H1 (cell line): Measurements from ENCODE around the gene PDE1C. TPM values are rescaled to one million over a fixed set of nuclear protein-coding genes. Genes with fewer than 3 reads are reported as not detected.

Experiments used
- polyA plus RNA-seq, 7 experiments: library from polyadenylated mRNA; depleted of rRNA in 3 of 7; stranded (reverse) in 5 of 7; unstranded in 2 of 7; fragments of >200 nt in 5 of 7; fragments of 200-250 nt in 2 of 7; gene quantifications; 1 replicate in 5 of 7; 2 replicates in 1 of 7; 4 replicates in 1 of 7; pipeline versions ENCODE4 v1.2.1 to v1.2.3, GENCODE V29; 2011 to 2013; ENCODE audit warnings: missing spikeins in 2 of 7, mixed read lengths in 2 of 7
- total RNA-seq: library from RNA; stranded (reverse); fragmentation: NEBNext Ultra II Directional; extraction: Animal tissue kit (Norgen Biotek cat#: 25700); gene quantifications from 2 replicates; pipeline ENCODE4 v1.2.1, GENCODE V29; 2021
- TF ChIP-seq, protein P1 (sequence below): fragments of 300-600 bp; sonication (generic); IDR thresholded peaks from 2 replicates; pipeline ENCODE4 v1.7.1; 2012; ENCODE audit warnings: low read length, moderate library complexity, mild to moderate bottlenecking, inconsistent platforms; ENCODE audit not compliant: insufficient replicate concordance

The PDE1C gene
- total and polyA plus RNA-seq, 2 of the 8 experiments (the other 6 are each of a cell fraction or from before 2014, with no cell fraction given), result 0.11 to 1.1 TPM

DNA sequence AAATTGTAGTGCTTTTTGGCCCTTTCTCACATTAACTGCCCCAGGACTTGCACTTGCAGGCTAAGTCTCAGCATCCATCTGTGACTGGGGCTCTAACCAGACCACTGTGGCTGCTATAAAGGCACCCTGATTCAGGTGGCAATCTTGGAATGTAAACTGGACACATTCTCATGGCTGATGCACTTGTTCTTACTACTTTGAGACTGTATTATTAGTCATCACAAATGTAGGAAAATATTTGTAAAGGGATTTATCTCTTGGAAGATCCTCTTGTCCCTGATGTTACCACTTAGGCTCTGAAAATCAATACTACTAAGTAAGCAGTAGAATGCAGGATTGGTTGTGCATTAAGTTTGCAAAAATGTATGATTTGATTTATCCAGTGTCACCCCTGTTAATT is 25.0 kb downstream of the PDE1C start (continued):
- TF ChIP-seq, protein P1, sequence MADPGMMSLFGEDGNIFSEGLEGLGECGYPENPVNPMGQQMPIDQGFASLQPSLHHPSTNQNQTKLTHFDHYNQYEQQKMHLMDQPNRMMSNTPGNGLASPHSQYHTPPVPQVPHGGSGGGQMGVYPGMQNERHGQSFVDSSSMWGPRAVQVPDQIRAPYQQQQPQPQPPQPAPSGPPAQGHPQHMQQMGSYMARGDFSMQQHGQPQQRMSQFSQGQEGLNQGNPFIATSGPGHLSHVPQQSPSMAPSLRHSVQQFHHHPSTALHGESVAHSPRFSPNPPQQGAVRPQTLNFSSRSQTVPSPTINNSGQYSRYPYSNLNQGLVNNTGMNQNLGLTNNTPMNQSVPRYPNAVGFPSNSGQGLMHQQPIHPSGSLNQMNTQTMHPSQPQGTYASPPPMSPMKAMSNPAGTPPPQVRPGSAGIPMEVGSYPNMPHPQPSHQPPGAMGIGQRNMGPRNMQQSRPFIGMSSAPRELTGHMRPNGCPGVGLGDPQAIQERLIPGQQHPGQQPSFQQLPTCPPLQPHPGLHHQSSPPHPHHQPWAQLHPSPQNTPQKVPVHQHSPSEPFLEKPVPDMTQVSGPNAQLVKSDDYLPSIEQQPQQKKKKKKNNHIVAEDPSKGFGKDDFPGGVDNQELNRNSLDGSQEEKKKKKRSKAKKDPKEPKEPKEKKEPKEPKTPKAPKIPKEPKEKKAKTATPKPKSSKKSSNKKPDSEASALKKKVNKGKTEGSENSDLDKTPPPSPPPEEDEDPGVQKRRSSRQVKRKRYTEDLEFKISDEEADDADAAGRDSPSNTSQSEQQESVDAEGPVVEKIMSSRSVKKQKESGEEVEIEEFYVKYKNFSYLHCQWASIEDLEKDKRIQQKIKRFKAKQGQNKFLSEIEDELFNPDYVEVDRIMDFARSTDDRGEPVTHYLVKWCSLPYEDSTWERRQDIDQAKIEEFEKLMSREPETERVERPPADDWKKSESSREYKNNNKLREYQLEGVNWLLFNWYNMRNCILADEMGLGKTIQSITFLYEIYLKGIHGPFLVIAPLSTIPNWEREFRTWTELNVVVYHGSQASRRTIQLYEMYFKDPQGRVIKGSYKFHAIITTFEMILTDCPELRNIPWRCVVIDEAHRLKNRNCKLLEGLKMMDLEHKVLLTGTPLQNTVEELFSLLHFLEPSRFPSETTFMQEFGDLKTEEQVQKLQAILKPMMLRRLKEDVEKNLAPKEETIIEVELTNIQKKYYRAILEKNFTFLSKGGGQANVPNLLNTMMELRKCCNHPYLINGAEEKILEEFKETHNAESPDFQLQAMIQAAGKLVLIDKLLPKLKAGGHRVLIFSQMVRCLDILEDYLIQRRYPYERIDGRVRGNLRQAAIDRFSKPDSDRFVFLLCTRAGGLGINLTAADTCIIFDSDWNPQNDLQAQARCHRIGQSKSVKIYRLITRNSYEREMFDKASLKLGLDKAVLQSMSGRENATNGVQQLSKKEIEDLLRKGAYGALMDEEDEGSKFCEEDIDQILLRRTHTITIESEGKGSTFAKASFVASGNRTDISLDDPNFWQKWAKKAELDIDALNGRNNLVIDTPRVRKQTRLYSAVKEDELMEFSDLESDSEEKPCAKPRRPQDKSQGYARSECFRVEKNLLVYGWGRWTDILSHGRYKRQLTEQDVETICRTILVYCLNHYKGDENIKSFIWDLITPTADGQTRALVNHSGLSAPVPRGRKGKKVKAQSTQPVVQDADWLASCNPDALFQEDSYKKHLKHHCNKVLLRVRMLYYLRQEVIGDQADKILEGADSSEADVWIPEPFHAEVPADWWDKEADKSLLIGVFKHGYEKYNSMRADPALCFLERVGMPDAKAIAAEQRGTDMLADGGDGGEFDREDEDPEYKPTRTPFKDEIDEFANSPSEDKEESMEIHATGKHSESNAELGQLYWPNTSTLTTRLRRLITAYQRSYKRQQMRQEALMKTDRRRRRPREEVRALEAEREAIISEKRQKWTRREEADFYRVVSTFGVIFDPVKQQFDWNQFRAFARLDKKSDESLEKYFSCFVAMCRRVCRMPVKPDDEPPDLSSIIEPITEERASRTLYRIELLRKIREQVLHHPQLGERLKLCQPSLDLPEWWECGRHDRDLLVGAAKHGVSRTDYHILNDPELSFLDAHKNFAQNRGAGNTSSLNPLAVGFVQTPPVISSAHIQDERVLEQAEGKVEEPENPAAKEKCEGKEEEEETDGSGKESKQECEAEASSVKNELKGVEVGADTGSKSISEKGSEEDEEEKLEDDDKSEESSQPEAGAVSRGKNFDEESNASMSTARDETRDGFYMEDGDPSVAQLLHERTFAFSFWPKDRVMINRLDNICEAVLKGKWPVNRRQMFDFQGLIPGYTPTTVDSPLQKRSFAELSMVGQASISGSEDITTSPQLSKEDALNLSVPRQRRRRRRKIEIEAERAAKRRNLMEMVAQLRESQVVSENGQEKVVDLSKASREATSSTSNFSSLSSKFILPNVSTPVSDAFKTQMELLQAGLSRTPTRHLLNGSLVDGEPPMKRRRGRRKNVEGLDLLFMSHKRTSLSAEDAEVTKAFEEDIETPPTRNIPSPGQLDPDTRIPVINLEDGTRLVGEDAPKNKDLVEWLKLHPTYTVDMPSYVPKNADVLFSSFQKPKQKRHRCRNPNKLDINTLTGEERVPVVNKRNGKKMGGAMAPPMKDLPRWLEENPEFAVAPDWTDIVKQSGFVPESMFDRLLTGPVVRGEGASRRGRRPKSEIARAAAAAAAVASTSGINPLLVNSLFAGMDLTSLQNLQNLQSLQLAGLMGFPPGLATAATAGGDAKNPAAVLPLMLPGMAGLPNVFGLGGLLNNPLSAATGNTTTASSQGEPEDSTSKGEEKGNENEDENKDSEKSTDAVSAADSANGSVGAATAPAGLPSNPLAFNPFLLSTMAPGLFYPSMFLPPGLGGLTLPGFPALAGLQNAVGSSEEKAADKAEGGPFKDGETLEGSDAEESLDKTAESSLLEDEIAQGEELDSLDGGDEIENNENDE, result no peak
- TF ChIP-seq, all 59 proteins: peak for 0
